ENCODE results near the gene DAGLA. TPM values are rescaled to one million over a fixed set of nuclear protein-coding genes. Genes with fewer than 3 reads are reported as not detected.

DAGLA gene
- total RNA-seq, 2 experiments from 2014 or later, result 0.52 to 0.73 TPM

DNA sequence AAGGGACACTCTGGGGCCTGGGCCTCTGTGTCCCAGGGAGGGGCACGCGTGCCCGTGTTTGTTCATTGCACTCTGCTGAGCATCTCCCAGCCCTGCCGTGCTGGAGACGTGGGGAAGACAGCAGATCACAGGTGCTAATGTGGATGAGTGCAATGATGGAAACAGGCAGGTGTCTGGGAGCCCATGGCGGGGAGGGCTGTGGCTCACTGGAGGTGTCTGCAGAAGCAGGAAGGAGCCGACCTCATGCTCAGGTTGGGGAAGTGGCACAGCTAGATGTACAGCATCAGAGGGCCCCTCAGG lies 104.3 kb downstream of the DAGLA start:
- Mint-ChIP-seq H3K9me3 (no peaks in the 10 kb centered on the region), H3K36me3 (ENCODE audit: low read depth) (peaks cover 48% of the 10 kb centered on the region), H3K27ac (no peak overlapping the region), H3K4me3 (no peak overlapping the region), H3K4me1 (ENCODE audit: low read depth) (peaks cover 2% of the 10 kb centered on the region), H3K27me3 (no peaks in the 10 kb centered on the region)
- Histone ChIP-seq H3K27ac (ENCODE audit: low read depth in 1 of 2, low read length in 2 of 2) (no peak overlapping the region), H3K36me3 (ENCODE audit: insufficient read depth, low read length) (peaks cover 55% of the 10 kb centered on the region), H3K4me3 (ENCODE audit: low read length) (no peak overlapping the region), H3K27me3 (ENCODE audit: control insufficient read depth in 1 of 2, insufficient read depth in 2 of 2, low read length in 2 of 2) (no peaks in the 10 kb centered on the region), H3K4me1 (ENCODE audit: insufficient read depth, low read length) (peaks cover 3% of the 10 kb centered on the region), H3K9me3 (ENCODE audit: control insufficient read depth in 1 of 2, insufficient read depth in 1 of 2, low read length in 2 of 2) (no peaks in the 10 kb centered on the region)
- intact Hi-C loops (cut with DNase I, micrococcal nuclease), result loop anchor here in 1 of 2 experiments (5.0 kb wide), 1 partner anchor 842 kb away; no protein-coding TSS in a partner anchor
- ChIA-PET POLR2A (no interaction called here), CTCF (no interaction called here)
- DNase-seq, result no peak
- ATAC-seq (ENCODE audit: poor library complexity), result no peak
- TF ChIP-seq, protein P1, sequence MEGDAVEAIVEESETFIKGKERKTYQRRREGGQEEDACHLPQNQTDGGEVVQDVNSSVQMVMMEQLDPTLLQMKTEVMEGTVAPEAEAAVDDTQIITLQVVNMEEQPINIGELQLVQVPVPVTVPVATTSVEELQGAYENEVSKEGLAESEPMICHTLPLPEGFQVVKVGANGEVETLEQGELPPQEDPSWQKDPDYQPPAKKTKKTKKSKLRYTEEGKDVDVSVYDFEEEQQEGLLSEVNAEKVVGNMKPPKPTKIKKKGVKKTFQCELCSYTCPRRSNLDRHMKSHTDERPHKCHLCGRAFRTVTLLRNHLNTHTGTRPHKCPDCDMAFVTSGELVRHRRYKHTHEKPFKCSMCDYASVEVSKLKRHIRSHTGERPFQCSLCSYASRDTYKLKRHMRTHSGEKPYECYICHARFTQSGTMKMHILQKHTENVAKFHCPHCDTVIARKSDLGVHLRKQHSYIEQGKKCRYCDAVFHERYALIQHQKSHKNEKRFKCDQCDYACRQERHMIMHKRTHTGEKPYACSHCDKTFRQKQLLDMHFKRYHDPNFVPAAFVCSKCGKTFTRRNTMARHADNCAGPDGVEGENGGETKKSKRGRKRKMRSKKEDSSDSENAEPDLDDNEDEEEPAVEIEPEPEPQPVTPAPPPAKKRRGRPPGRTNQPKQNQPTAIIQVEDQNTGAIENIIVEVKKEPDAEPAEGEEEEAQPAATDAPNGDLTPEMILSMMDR (IDR thresholded peaks at IDR 0.05), result no peak

- Mint-ChIP-seq H3K9me3 (no peaks in the 10 kb centered on the region), H3K4me1 (ENCODE audit: low read depth) (peaks cover 14% of the 10 kb centered on the region), H3K27me3 (no peaks in the 10 kb centered on the region), H3K4me3 (no peak overlapping the region), H3K27ac (no peak overlapping the region), H3K36me3 (ENCODE audit: low read depth) (peaks cover 61% of the 10 kb centered on the region)
- Histone ChIP-seq H3K36me3 (ENCODE audit: insufficient read depth, low read length) (peaks cover 66% of the 10 kb centered on the region), H3K4me1 (ENCODE audit: insufficient read depth, low read length) (peaks cover 8% of the 10 kb centered on the region), H3K27me3 (ENCODE audit: control insufficient read depth in 1 of 2, insufficient read depth in 2 of 2, low read length in 2 of 2) (no peaks in the 10 kb centered on the region), H3K4me3 (ENCODE audit: low read length) (no peak overlapping the region), H3K9me3 (ENCODE audit: control insufficient read depth in 1 of 2, insufficient read depth in 1 of 2, low read length in 2 of 2) (no peaks in the 10 kb centered on the region), H3K27ac (ENCODE audit: low read depth in 1 of 2, low read length in 2 of 2) (no peak overlapping the region)
- ATAC-seq (ENCODE audit: poor library complexity) (no peak), DNase-seq (no peak)
- ChIA-PET CTCF (no interaction called here), POLR2A (no interaction called here)
- TF ChIP-seq, protein P1 (IDR thresholded peaks at IDR 0.05), result no peak
- intact Hi-C loops (cut with DNase I, micrococcal nuclease), result no loop called here
Measured at GRCh38 chr11:61785837-61786402, 105.7 kb downstream of the DAGLA start.

DNA sequence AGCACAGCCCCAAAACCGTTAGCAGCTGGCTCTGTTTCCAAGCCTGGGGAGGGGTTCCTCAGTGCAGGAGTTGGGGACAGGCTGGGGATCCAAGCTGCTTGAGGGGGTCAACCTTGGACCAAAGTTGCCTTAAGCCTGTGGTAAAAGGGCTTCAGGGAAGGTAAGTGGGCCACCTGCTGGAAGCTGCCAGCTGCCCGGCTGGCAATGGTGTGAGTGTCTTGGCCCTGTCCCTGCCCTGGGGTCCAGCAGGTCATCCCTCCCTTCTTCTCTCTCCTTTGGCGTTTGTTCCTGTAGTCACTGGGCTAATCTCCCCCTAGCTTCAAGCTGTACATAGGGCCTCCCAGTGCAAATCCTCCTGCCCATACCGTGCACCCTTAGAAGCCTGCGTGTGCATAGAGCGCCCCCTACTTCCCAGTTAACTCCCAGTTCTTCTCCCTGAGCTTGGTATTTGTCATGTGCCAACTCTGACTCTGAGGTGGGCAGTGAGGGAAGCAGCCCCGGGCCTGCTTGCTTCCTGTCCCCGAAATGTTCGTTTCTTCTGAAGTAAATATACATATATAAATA lies 107.8 kb downstream of the DAGLA start:
- Mint-ChIP-seq H3K36me3 (ENCODE audit: low read depth) (peaks cover 75% of the 10 kb centered on the region), H3K9me3 (no peaks in the 10 kb centered on the region), H3K4me3 (no peak overlapping the region), H3K4me1 (ENCODE audit: low read depth) (peaks cover 30% of the 10 kb centered on the region), H3K27me3 (no peaks in the 10 kb centered on the region), H3K27ac (no peak overlapping the region)
- POLR2A ChIA-PET, result interaction anchor here (0.7 kb wide), 1 partner anchor 12 kb away, joined by 3 read pairs; no protein-coding TSS in a partner anchor
- Histone ChIP-seq H3K4me3 (ENCODE audit: low read length) (no peak overlapping the region), H3K27me3 (ENCODE audit: control insufficient read depth in 1 of 2, insufficient read depth in 2 of 2, low read length in 2 of 2) (no peaks in the 10 kb centered on the region), H3K27ac (ENCODE audit: low read depth in 1 of 2, low read length in 2 of 2) (no peak overlapping the region), H3K36me3 (ENCODE audit: insufficient read depth, low read length) (peaks cover 66% of the 10 kb centered on the region), H3K9me3 (ENCODE audit: control insufficient read depth in 1 of 2, insufficient read depth in 1 of 2, low read length in 2 of 2) (no peaks in the 10 kb centered on the region), H3K4me1 (ENCODE audit: insufficient read depth, low read length) (peaks cover 25% of the 10 kb centered on the region)
- DNase-seq (peak in 3 of 14 experiments; percentile 27 to 42 (median 35)), ATAC-seq (ENCODE audit: poor library complexity) (no peak)
- intact Hi-C loops (cut with DNase I, micrococcal nuclease), result no loop called here
- TF ChIP-seq, protein P1 (IDR thresholded peaks at IDR 0.05), result no peak
- CTCF ChIA-PET, result interaction anchor here (0.6 kb wide), 1 partner anchor 40 kb away, joined by 3 read pairs; no protein-coding TSS in a partner anchor

All from CD4-positive, alpha-beta T cell (primary cell).